Measurements from ENCODE around the gene B3GLCT.

The B3GLCT gene

DNA sequence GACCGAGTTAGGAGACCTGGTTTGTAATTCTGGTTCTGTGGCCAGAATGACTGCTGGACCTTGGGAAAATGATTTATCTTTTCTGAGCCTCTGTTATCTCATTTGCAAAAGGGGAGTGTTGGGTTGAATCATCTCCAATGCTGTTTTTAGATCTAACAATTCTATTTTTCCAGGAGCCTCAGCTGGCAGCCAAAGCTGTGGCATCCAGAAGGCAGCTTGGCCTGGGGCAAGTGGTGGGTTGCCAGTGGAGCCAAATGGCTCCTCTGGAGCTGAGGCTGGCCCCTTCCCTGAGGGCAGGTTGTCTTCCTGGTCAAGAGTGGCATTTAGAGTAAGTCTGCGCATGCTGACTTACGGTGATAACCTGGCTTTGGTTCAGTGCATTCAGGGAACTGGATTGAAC lies 21.3 kb downstream of the B3GLCT start:
- no peak for DNase-seq (ENCODE audit: low read depth in 2 of 2, low spot score in 1 of 2)

GRCh38 chr13:31223215-31223614 lies 23.4 kb downstream of the B3GLCT start:
- no peak for DNase-seq (ENCODE audit: low read depth in 2 of 2, low spot score in 1 of 2)

- DNase-seq (ENCODE audit: low read depth in 2 of 2, low spot score in 1 of 2): no peak
Measured at GRCh38 chr13:31223640-31224039, 23.9 kb downstream of the B3GLCT start.

DNA sequence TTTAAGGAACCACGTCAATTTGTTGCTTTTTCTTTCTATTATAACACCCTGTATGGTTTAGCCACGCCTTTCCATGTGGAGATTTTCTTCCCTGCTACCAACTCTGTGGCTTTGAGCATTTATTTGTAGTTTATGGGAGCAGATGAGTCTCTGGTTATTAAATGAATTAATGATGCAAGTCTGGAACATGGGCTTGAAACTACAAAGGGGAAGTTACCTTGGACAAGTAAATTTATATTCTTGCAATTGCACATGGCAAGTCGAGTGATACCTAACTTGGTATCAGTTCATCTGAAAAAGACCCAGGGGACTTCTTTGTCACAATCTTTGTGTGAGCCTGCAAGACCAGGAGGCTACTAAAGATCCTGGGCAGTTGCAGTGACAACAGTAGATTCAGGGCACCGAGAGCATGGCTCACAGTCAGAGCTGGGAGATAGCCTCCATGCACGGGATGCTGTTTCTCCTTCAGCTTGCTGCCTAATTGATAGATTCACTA lies 24.4 kb downstream of the B3GLCT start:
- no peak for DNase-seq (ENCODE audit: low read depth in 2 of 2, low spot score in 1 of 2)

- no peak for DNase-seq (ENCODE audit: low read depth in 2 of 2, low spot score in 1 of 2)
Measured at GRCh38 chr13:31224963-31225559, 25.3 kb downstream of the B3GLCT start.

- no peak for DNase-seq (ENCODE audit: low read depth in 2 of 2, low spot score in 1 of 2)
Measured at GRCh38 chr13:31225998-31226675, 26.4 kb downstream of the B3GLCT start.

DNA sequence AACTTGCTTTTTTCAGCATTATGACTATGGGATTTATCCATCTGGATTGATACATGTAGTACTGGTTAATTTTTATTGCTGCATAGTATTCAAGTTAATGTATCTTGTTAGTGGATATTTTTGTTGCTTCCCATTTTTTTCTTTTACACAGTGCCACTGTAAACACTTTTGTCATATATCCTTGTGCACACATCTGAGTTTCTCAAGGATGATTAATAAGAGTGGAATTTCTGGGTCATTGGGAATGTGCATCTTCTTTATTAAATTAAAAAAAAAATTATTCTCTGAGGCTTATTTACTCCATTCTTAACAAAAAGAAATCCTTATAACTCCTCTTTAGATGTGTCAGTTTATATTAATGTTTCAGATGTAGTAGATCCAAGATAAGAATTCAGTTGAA lies 27.3 kb downstream of the B3GLCT start:
- no peak for DNase-seq (ENCODE audit: low read depth in 2 of 2, low spot score in 1 of 2)

- DNase-seq (ENCODE audit: low read depth in 2 of 2, low spot score in 1 of 2): no peak
Measured at GRCh38 chr13:31227870-31228269, 28.1 kb downstream of the B3GLCT start.

DNA sequence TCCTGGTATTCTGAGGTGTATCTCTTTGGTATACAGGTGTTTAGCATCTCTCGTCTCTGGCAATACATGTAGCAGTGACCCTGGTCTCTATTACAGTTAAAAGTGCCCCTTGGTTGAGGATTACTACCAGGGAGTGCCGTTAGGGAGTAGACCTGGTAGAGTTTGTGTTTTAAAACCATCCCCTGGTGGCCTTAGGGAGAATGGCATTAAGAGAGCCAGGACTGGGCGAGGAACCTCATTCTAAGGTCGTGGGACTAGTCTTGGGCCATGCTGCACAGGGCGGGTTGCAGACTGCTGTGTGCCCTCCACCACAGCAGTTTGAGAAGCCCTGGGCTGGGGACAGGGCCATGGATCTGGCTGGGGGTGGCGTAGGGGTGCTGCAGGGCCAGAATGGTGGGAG lies 35.0 kb downstream of the B3GLCT start:
- DNase-seq (ENCODE audit: low read depth in 2 of 2, low spot score in 1 of 2): no peak

- DNase-seq (ENCODE audit: low read depth in 2 of 2, low spot score in 1 of 2): no peak
Measured at GRCh38 chr13:31236211-31236786, 36.5 kb downstream of the B3GLCT start.

DNA sequence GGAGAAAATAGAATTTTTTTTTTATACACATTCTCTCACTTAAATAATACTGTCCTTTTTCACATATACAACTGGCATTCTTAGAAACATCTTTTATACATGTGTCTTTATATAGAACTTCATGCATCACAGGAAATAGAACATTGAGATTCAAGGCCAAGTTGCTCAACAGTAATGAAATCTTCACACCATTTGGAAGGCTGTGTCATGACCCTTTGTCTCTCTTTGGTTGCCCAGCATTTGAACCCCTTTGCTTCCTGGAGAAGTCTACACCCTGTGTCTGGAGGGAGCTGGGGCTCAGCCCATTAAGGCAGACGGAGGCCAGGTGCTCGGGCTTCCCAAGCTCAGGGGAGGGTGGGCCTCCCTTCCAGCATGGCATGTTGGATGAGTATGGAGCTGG lies 41.1 kb downstream of the B3GLCT start:
- DNase-seq (ENCODE audit: low read depth in 2 of 2, low spot score in 1 of 2): no peak

- DNase-seq (ENCODE audit: low read depth in 2 of 2, low spot score in 1 of 2): no peak
Measured at GRCh38 chr13:31242367-31242766, 42.6 kb downstream of the B3GLCT start.

GRCh38 chr13:31242916-31243315 lies 43.1 kb downstream of the B3GLCT start:
- DNase-seq (ENCODE audit: low read depth in 2 of 2, low spot score in 1 of 2): no peak

DNA sequence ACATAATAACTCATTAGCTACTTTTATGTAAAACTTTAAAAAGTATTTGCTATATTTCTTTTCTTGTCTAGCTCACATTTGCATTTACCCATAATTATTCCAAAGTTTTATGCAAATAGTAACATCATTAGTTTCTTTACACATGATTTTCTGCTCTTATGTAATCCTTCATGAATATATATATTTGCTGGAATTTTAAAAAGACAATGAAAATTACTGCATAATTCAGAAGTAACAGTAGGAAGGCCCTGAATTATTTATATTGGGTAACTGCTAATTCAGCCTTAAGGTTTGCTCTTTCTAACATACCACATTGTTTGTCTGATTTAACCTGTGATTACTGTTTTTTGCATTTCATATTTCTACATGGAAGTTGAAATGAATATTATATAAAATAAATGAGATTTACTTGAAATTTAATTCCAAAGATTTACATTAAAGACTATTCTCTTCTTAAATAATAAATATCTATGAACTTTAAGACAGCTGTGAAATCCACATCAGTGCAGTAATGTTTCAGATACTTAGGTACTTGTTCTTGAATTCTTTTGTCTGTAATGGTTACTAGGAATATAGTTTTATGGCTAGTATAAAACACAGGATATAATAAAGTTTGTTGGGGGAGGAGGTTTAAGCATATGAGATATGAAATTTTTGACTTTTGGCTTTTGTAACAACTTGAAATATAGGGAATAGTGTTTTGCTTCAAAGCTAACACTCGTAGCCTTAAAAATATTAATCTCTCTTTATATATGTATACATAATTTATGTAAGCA lies 46.0 kb downstream of the B3GLCT start:
- no peak for DNase-seq (ENCODE audit: low read depth in 2 of 2, low spot score in 1 of 2)

DNA sequence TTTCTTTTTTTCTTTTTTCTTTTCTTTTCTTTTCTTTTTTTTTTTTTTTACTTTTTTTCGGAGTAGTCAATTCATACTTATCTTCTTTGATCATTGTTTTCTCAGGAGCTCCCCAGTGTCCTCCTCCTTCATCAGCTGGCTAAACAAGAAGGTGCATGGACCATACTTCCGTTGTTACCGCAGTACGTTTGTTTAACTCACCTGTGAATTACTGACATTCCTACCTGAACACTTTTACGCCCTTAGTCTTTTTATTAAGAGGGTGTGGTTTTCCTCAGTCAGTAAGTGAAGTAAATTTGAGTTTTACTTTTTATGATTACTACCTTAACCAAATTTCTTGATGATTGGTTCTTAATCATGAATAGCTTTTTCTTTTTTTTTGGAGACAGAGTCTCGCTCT lies 47.1 kb downstream of the B3GLCT start:
- DNase-seq (ENCODE audit: low read depth in 2 of 2, low spot score in 1 of 2): no peak

DNA sequence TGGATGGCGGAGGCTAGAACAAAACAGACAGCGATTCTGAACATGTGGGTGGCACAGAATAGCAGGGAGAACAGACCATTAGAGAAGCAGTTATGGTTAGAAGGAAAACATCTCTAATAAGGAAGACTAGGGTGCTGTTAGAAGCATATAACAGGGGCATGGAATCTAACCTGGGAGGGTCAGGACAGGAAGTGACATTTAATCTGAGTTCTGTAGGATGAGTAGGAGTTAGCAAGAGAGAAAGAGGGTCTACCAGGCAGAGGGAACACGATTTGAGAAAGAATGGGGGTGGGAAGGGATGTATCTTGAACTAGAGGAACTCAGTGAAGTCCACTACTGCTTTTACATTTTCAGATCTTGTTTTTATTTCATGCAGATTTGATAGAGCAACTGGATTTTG lies 48.6 kb downstream of the B3GLCT start:
- DNase-seq (ENCODE audit: low read depth in 2 of 2, low spot score in 1 of 2): no peak

DNA sequence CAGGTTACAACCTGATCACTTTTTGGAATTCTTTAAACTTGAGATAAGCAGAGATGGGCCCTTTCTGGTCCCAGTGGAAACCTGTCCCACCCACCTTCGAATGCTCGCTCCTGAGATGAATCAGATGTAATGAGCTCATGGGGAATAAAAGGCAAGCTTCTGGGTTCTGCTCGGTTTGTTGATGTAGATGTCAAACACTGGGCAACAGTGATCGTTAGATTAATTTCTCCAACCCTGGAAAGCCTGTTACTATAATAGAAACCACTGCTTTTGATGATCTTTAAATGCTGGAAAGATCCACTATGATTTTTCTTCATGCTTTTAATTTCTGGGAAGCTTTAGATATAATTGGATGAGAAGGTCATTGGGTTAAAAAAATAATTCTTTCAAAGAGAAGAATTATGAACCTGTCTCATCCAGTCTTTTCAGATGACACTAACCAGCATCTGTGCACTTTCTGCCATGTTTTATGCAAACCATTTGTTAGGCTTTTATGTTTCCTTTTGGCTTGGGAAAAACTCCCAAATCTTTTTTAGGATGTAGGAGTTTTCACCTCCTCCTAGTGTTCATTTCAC lies 49.3 kb downstream of the B3GLCT start:
- DNase-seq (ENCODE audit: low read depth in 2 of 2, low spot score in 1 of 2): no peak

DNA sequence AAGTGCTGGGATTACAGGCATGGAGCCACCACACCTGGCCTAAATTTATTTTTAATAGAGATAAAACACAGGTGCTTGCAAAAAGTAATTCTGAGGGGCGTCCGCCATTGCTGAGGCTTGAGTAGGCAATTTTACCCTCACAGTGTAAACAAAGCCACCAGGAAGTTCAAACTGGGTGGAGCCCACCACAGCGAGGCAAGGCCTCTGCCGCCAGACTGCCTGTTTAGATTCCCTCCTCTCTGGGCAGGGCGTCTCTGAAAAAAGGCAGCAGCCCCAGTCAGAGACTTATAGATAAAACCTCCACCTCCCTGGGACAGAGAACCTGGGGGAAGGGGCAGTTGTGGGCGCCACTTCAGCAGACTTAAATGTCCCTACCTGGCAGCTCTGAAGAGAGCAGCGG lies 50.7 kb downstream of the B3GLCT start:
- DNase-seq (ENCODE audit: low read depth in 2 of 2, low spot score in 1 of 2): no peak

GRCh38 chr13:31261241-31261640 lies 61.5 kb downstream of the B3GLCT start:
- no peak for DNase-seq (ENCODE audit: low read depth in 2 of 2, low spot score in 1 of 2)

- DNase-seq (ENCODE audit: low read depth in 2 of 2, low spot score in 1 of 2): no peak
Measured at GRCh38 chr13:31263346-31263745, 63.6 kb downstream of the B3GLCT start.

GRCh38 chr13:31264151-31264550 lies 64.4 kb downstream of the B3GLCT start:
- no peak for DNase-seq (ENCODE audit: low read depth in 2 of 2, low spot score in 1 of 2)

All from stimulated activated CD8-positive, alpha-beta memory T cell treated with anti-CD3 and anti-CD28 coated beads, Interleukin-4, amount 100 ng/mL, for 4 hours (primary cell).